Progenitor cell of endocrine pancreas (in vitro differentiated cells): ENCODE results near the gene GARIN1A. TPM values are rescaled to one million over a fixed set of nuclear protein-coding genes. Genes with fewer than 3 reads are reported as not detected.

Experiments used
- DNase-seq: peaks from one replicate; pipeline ENCODE4 v3.0.0; 2021; ENCODE audit warnings: low spot score; ENCODE audit not compliant: unreplicated experiment
- H3K27ac Mint-ChIP-seq: 2 replicates; pipeline ENCODE4 v1.8.0; 2021; ENCODE audit warnings: mild to moderate bottlenecking, moderate library complexity, mixed read lengths
- H3K27me3 Mint-ChIP-seq: 2 replicates; pipeline ENCODE4 v1.8.0; 2021; ENCODE audit warnings: mixed read lengths
- H3K36me3 Mint-ChIP-seq: 2 replicates; pipeline ENCODE4 v1.8.0; 2022; ENCODE audit warnings: mixed read lengths; ENCODE audit not compliant: insufficient read depth
- H3K4me1 Mint-ChIP-seq: 2 replicates; pipeline ENCODE4 v1.8.0; 2021; ENCODE audit warnings: low read depth, mixed read lengths
- H3K4me3 Mint-ChIP-seq: 2 replicates; pipeline ENCODE4 v1.8.0; 2021; ENCODE audit warnings: low read depth, mild to moderate bottlenecking, moderate library complexity, mixed read lengths
- H3K9me3 Mint-ChIP-seq: 2 replicates; pipeline ENCODE4 v1.8.0; 2021; ENCODE audit warnings: low read depth, mixed read lengths
- CTCF ChIP-seq: fragments of 200-600 bp; sonication (generic); IDR thresholded peaks from one replicate; pipeline ENCODE4 v1.5.0; 2021; ENCODE audit warnings: antibody characterized with exemption, mild to moderate bottlenecking; ENCODE audit not compliant: unreplicated experiment
- total RNA-seq: library from RNA; stranded (reverse); gene quantifications from 2 replicates; pipeline ENCODE4 v1.2.1, GENCODE V29; 2021

The GARIN1A gene
- total RNA-seq, 1 donor from 2014 or later, result 5.1 TPM

DNA sequence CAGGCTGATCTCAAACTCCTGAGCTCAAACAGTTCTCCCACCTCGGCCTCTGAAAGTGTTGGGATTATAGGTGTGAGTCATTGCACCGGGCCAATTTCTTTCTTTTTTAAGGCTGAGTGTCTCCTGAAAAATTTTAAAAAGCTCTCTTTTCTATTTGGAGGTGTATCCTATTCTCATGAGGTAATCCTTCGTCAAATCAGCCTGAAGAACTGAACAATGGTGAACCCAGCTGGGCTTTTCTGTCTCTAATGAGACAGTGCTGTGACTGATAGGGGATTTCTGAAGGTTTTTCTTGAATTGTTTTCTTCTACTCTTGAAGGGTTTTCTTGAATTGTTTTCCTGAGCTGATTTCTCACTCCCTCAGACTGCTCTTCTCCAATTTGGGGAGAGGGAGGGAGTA lies 36.1 kb downstream of the GARIN1A start:
- Mint-ChIP-seq H3K4me1 (no peaks in the 10 kb centered on the region), H3K27me3 (peaks cover 9% of the 10 kb centered on the region), H3K36me3 (no peaks in the 10 kb centered on the region), H3K9me3 (peaks cover 3% of the 10 kb centered on the region), H3K27ac (no peak overlapping the region), H3K4me3 (no peak overlapping the region)
- no peak for DNase-seq
- no peak for TF ChIP-seq CTCF

GRCh38 chr7:128708824-128709223 lies 36.7 kb downstream of the GARIN1A start:
- H3K27ac Mint-ChIP-seq, result no peak overlapping the region
- H3K27me3 Mint-ChIP-seq, result peaks cover 5% of the 10 kb centered on the region
- H3K9me3 Mint-ChIP-seq, result peaks cover 3% of the 10 kb centered on the region
- DNase-seq, result no peak
- no peaks in the 10 kb centered on the region for H3K4me1 Mint-ChIP-seq
- no peak for TF ChIP-seq CTCF
- no peaks in the 10 kb centered on the region for H3K36me3 Mint-ChIP-seq
- no peak overlapping the region for H3K4me3 Mint-ChIP-seq

GRCh38 chr7:128710481-128710880 lies 38.4 kb downstream of the GARIN1A start:
- DNase-seq, result no peak
- TF ChIP-seq CTCF, result no peak

GRCh38 chr7:128713794-128714193 lies 41.7 kb downstream of the GARIN1A start:
- Mint-ChIP-seq H3K27me3 (peaks cover 11% of the 10 kb centered on the region), H3K4me1 (peaks cover 4% of the 10 kb centered on the region), H3K9me3 (peaks cover 3% of the 10 kb centered on the region), H3K27ac (no peak overlapping the region), H3K4me3 (no peak overlapping the region), H3K36me3 (no peaks in the 10 kb centered on the region)
- DNase-seq, result no peak
- no peak for TF ChIP-seq CTCF

More at GRCh38 chr7:128710481-128710880, 38.4 kb downstream of the GARIN1A start:
- no peak overlapping the region for H3K4me3 Mint-ChIP-seq
- H3K27ac Mint-ChIP-seq, result no peak overlapping the region
- H3K36me3 Mint-ChIP-seq, result no peaks in the 10 kb centered on the region
- peaks cover 7% of the 10 kb centered on the region for H3K27me3 Mint-ChIP-seq
- H3K9me3 Mint-ChIP-seq, result peaks cover 3% of the 10 kb centered on the region
- no peaks in the 10 kb centered on the region for H3K4me1 Mint-ChIP-seq

- Mint-ChIP-seq H3K27me3 (peaks cover 14% of the 10 kb centered on the region), H3K4me3 (no peak overlapping the region), H3K9me3 (peaks cover 3% of the 10 kb centered on the region), H3K27ac (no peak overlapping the region), H3K4me1 (peaks cover 4% of the 10 kb centered on the region), H3K36me3 (no peaks in the 10 kb centered on the region)
- no peak for TF ChIP-seq CTCF
- no peak for DNase-seq
Measured at GRCh38 chr7:128714701-128715495, 42.8 kb downstream of the GARIN1A start.
